ENCODE data around the gene DPPA5. TPM values are rescaled to one million over a fixed set of nuclear protein-coding genes. Genes with fewer than 3 reads are reported as not detected.

DPPA5 gene
- total and polyA plus RNA-seq, 4 donors = not detected

DNA sequence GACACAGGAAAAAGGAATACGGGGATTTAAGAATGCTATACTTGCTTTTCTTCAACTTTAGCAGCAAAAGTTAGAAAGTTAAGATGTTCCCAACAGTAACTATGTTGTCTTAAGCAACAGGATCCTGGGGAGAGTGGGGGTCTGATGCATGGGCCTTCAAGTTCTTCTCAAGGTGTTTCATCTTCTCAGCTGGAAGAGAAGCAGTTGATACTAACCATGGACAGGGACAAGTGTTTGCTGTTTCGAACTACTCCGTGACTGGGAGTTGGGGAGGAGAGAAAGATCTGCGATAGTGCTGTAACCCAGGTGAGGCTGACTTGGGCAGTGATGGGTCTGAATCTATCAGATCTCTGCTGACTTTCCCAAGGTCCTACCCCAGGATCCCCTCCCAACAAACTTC lies 14.6 kb upstream of the DPPA5 start:
- WGBS, 2 donors = 89 to 96% methylated on average over 4 of the region's 4 CpGs
- H3K27me3 ChIP-seq (ENCODE audit: control insufficient read depth in 3 of 3, insufficient read depth in 3 of 3, low read length in 2 of 3) = no peaks in the 10 kb centered on the region
- H3K9ac ChIP-seq (ENCODE audit: insufficient read depth in 1 of 2, low read length in 2 of 2) = no peak overlapping the region
- H3K4me3 ChIP-seq = no peak overlapping the region
- DNase-seq (no peak), ATAC-seq (ENCODE audit: insufficient read depth, low FRiP score) (no peak)
- TF ChIP-seq, protein P1, sequence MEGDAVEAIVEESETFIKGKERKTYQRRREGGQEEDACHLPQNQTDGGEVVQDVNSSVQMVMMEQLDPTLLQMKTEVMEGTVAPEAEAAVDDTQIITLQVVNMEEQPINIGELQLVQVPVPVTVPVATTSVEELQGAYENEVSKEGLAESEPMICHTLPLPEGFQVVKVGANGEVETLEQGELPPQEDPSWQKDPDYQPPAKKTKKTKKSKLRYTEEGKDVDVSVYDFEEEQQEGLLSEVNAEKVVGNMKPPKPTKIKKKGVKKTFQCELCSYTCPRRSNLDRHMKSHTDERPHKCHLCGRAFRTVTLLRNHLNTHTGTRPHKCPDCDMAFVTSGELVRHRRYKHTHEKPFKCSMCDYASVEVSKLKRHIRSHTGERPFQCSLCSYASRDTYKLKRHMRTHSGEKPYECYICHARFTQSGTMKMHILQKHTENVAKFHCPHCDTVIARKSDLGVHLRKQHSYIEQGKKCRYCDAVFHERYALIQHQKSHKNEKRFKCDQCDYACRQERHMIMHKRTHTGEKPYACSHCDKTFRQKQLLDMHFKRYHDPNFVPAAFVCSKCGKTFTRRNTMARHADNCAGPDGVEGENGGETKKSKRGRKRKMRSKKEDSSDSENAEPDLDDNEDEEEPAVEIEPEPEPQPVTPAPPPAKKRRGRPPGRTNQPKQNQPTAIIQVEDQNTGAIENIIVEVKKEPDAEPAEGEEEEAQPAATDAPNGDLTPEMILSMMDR (IDR thresholded peaks at IDR 0.05; ENCODE audit: control extremely low read depth, extremely low read depth) = no peak
- peaks cover 0 to 21% (median 5%) of the 10 kb centered on the region in 4 donors for H3K9me3 ChIP-seq (ENCODE audit: control insufficient read depth in 4 of 4, insufficient read depth in 3 of 4, low read length in 3 of 4)
- H3K36me3 ChIP-seq (ENCODE audit: control insufficient read depth in 4 of 4, insufficient read depth in 4 of 4, low read length in 4 of 4) = no peaks in the 10 kb centered on the region
- H3K4me1 ChIP-seq (ENCODE audit: control insufficient read depth in 5 of 5, insufficient read depth in 5 of 5, low read length in 5 of 5) = no peaks in the 10 kb centered on the region
- no peak overlapping the region for H3K27ac ChIP-seq (ENCODE audit: low read depth in 1 of 2, low read length in 1 of 2)

DNA sequence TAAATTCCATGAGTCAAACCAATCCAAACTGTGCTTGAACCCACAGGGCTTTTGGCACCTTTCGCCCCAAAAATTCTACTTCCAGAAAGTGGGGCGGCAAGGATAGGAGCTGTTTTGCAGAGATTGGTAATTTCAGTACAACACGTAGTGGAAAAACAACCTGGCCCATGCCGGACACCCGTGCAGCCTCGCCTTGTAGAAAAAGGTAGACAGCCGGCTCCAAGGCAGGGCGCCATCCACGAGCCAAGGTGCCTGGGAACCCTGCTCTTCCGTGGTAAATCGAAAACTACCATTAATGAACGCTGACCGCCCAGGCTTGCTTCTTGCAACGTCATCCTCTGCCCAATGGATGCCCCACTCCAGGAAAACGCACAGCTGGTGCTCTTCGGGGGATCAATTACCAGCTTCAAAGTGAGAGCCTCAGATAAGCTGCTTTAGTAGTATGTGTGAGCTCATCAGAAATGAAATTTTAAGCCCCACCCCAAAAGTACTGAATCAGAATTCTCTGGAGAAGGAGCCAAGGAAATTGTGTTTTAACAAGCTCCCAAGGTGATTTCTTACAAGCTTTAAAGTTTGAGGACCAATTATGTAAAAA lies 13.8 kb upstream of the DPPA5 start:
- Histone ChIP-seq H3K36me3 (ENCODE audit: control insufficient read depth in 4 of 4, insufficient read depth in 4 of 4, low read length in 4 of 4) (no peaks in the 10 kb centered on the region), H3K4me1 (ENCODE audit: control insufficient read depth in 5 of 5, insufficient read depth in 5 of 5, low read length in 5 of 5) (no peaks in the 10 kb centered on the region), H3K4me3 (no peak overlapping the region), H3K9ac (ENCODE audit: insufficient read depth in 1 of 2, low read length in 2 of 2) (no peak overlapping the region), H3K27ac (ENCODE audit: low read depth in 1 of 2, low read length in 1 of 2) (no peak overlapping the region), H3K27me3 (ENCODE audit: control insufficient read depth in 3 of 3, insufficient read depth in 3 of 3, low read length in 2 of 3) (no peaks in the 10 kb centered on the region), H3K9me3 (ENCODE audit: control insufficient read depth in 4 of 4, insufficient read depth in 3 of 4, low read length in 3 of 4) (peaks cover 0 to 21% (median 5%) of the 10 kb centered on the region in 4 donors)
- ATAC-seq (ENCODE audit: insufficient read depth, low FRiP score) (no peak), DNase-seq (no peak)
- TF ChIP-seq, protein P1 (IDR thresholded peaks at IDR 0.05; ENCODE audit: control extremely low read depth, extremely low read depth) = no peak
- 75 to 82% methylated on average over 16 of the region's 16 CpGs for WGBS, 2 donors

DNA sequence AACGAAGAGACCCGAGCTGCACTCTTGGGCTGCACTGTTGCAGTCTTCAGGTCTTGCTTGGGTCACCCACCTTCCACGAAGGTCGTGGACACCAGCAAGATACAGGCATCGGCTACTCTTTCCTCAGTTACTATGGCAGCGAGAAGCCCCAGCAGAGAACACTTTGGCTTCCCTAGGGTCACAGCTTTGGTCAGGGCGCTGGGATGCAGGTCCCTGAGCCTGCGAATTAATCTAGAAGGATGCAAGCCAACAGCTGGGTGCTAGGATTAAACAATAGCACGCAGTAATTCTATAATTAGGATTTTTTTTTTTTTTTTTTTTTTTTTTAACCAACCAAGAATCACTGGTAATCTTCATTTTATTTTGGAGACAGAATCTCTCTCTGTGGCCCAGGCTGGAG lies 10.5 kb upstream of the DPPA5 start:
- TF ChIP-seq, protein P1 (IDR thresholded peaks at IDR 0.05; ENCODE audit: control extremely low read depth, extremely low read depth) = no peak
- WGBS, 2 donors = 93 to 95% methylated on average over 9 of the region's 9 CpGs
- H3K4me3 ChIP-seq = no peak overlapping the region
- peaks cover 0 to 3% (median 0%) of the 10 kb centered on the region in 4 donors for H3K9me3 ChIP-seq (ENCODE audit: control insufficient read depth in 4 of 4, insufficient read depth in 3 of 4, low read length in 3 of 4)
- no peaks in the 10 kb centered on the region for H3K4me1 ChIP-seq (ENCODE audit: control insufficient read depth in 5 of 5, insufficient read depth in 5 of 5, low read length in 5 of 5)
- H3K9ac ChIP-seq (ENCODE audit: insufficient read depth in 1 of 2, low read length in 2 of 2) = no peak overlapping the region
- no peak overlapping the region for H3K27ac ChIP-seq (ENCODE audit: low read depth in 1 of 2, low read length in 1 of 2)
- DNase-seq = no peak
- H3K27me3 ChIP-seq (ENCODE audit: control insufficient read depth in 3 of 3, insufficient read depth in 3 of 3, low read length in 2 of 3) = no peaks in the 10 kb centered on the region
- H3K36me3 ChIP-seq (ENCODE audit: control insufficient read depth in 4 of 4, insufficient read depth in 4 of 4, low read length in 4 of 4) = no peaks in the 10 kb centered on the region
- ATAC-seq (ENCODE audit: insufficient read depth, low FRiP score) = no peak

DNA sequence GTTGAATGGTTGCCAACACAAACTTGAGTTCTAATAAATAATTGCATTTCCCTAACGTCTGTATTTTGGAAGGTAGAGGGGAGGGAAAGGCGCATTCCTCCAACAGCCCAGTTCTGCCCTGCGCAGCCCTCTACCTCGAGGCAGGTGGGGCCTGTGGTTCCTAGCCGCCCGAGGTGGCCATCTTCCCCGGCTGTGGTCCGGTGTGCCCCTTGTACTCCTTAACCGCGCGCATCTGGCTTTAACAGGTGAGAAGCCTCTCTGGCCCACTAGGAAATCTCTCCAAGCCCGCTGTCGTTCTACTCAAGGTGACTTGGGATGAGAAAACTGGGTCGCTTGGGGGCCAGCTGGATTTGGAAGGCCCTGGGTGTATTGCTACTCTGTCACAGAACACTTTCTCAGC lies 10.0 kb upstream of the DPPA5 start:
- ATAC-seq (ENCODE audit: insufficient read depth, low FRiP score) = no peak
- TF ChIP-seq, protein P1 (IDR thresholded peaks at IDR 0.05; ENCODE audit: control extremely low read depth, extremely low read depth) = no peak

More for the DNA sequence above, 10.0 kb upstream of the DPPA5 start:
- 92 to 95% methylated on average over 14 of the region's 14 CpGs for WGBS, 2 donors
- Histone ChIP-seq H3K4me3 (no peak overlapping the region), H3K9ac (ENCODE audit: insufficient read depth in 1 of 2, low read length in 2 of 2) (no peak overlapping the region), H3K27ac (ENCODE audit: low read depth in 1 of 2, low read length in 1 of 2) (no peak overlapping the region), H3K36me3 (ENCODE audit: control insufficient read depth in 4 of 4, insufficient read depth in 4 of 4, low read length in 4 of 4) (no peaks in the 10 kb centered on the region), H3K9me3 (ENCODE audit: control insufficient read depth in 4 of 4, insufficient read depth in 3 of 4, low read length in 3 of 4) (peaks cover 0 to 3% (median 0%) of the 10 kb centered on the region in 4 donors), H3K27me3 (ENCODE audit: control insufficient read depth in 3 of 3, insufficient read depth in 3 of 3, low read length in 2 of 3) (no peaks in the 10 kb centered on the region), H3K4me1 (ENCODE audit: control insufficient read depth in 5 of 5, insufficient read depth in 5 of 5, low read length in 5 of 5) (no peaks in the 10 kb centered on the region)
- DNase-seq = no peak

All from lung (tissue), 12 donors.